Activated T-helper 17 cell treated with anti-CD3 and anti-CD28 coated beads, Interleukin-2, amount 50 U/mL, for 72 hours (primary cell): ENCODE measurements around the gene HOXD4. TPM values are rescaled to one million over a fixed set of nuclear protein-coding genes. Genes with fewer than 3 reads are reported as not detected.

Experiments
- ATAC-seq: fragments of 150-1000 bp; cut with Tn5 transposase; replicated peaks from 2 replicates; pipeline ENCODE4 v1.10.0; 2021; ENCODE audit warnings: mild to moderate bottlenecking, moderate library complexity
- H3K27ac Mint-ChIP-seq: one replicate; pipeline ENCODE4 v1.8.0; 2022; ENCODE audit warnings: mixed read lengths
- H3K27me3 Mint-ChIP-seq: one replicate; pipeline ENCODE4 v1.8.0; 2022; ENCODE audit warnings: mixed read lengths
- H3K36me3 Mint-ChIP-seq: one replicate; pipeline ENCODE4 v1.8.0; 2022; ENCODE audit warnings: low read depth, mild to moderate bottlenecking, mixed read lengths
- H3K4me1 Mint-ChIP-seq: one replicate; pipeline ENCODE4 v1.8.0; 2022; ENCODE audit warnings: mixed read lengths
- H3K4me3 Mint-ChIP-seq: one replicate; pipeline ENCODE4 v1.8.0; 2022; ENCODE audit warnings: mild to moderate bottlenecking, mixed read lengths
- H3K9me3 Mint-ChIP-seq: one replicate; pipeline ENCODE4 v1.8.0; 2022; ENCODE audit warnings: mixed read lengths
- total RNA-seq, 2 donors: library from RNA; stranded (reverse); gene quantifications; one replicate each; pipeline ENCODE4 v1.2.3, GENCODE V29; 2022

Gene HOXD4
- total RNA-seq, 2 donors from 2014 or later = not detected

GRCh38 chr2:176139661-176140512 lies 11.5 kb upstream of the HOXD4 start:
- H3K27ac Mint-ChIP-seq = no peak overlapping the region
- peaks cover 76% of the 10 kb centered on the region for H3K27me3 Mint-ChIP-seq
- H3K4me3 Mint-ChIP-seq = no peak overlapping the region
- no peak for ATAC-seq
- H3K36me3 Mint-ChIP-seq = peaks cover 19% of the 10 kb centered on the region
- peaks cover 4% of the 10 kb centered on the region for H3K9me3 Mint-ChIP-seq
- H3K4me1 Mint-ChIP-seq = no peaks in the 10 kb centered on the region

GRCh38 chr2:176140513-176141317 lies 10.6 kb upstream of the HOXD4 start:
- peaks cover 74% of the 10 kb centered on the region for H3K27me3 Mint-ChIP-seq
- H3K9me3 Mint-ChIP-seq = peaks cover 4% of the 10 kb centered on the region
- H3K4me1 Mint-ChIP-seq = no peaks in the 10 kb centered on the region
- peak overlapping the region; percentile 8 for H3K4me3 Mint-ChIP-seq
- peaks cover 15% of the 10 kb centered on the region for H3K36me3 Mint-ChIP-seq
- H3K27ac Mint-ChIP-seq = no peak overlapping the region
- peak; percentile 76 for ATAC-seq

- no peaks in the 10 kb centered on the region for H3K4me1 Mint-ChIP-seq
- no peak overlapping the region for H3K4me3 Mint-ChIP-seq
- peaks cover 80% of the 10 kb centered on the region for H3K27me3 Mint-ChIP-seq
- peaks cover 4% of the 10 kb centered on the region for H3K9me3 Mint-ChIP-seq
- H3K27ac Mint-ChIP-seq = no peak overlapping the region
- ATAC-seq = no peak
- H3K36me3 Mint-ChIP-seq = peaks cover 13% of the 10 kb centered on the region
Measured at GRCh38 chr2:176142281-176142680, 9.1 kb upstream of the HOXD4 start.

- no peaks in the 10 kb centered on the region for H3K9me3 Mint-ChIP-seq
- no peaks in the 10 kb centered on the region for H3K4me1 Mint-ChIP-seq
- H3K27ac Mint-ChIP-seq = no peak overlapping the region
- no peak for ATAC-seq
- peaks cover 3% of the 10 kb centered on the region for H3K36me3 Mint-ChIP-seq
- peaks cover 78% of the 10 kb centered on the region for H3K27me3 Mint-ChIP-seq
- no peak overlapping the region for H3K4me3 Mint-ChIP-seq
Measured at GRCh38 chr2:176145085-176145969, 6.0 kb upstream of the HOXD4 start.

- no peak overlapping the region for H3K4me3 Mint-ChIP-seq
- no peaks in the 10 kb centered on the region for H3K4me1 Mint-ChIP-seq
- no peak for ATAC-seq
- H3K27ac Mint-ChIP-seq = no peak overlapping the region
- H3K36me3 Mint-ChIP-seq = peaks cover 4% of the 10 kb centered on the region
- H3K9me3 Mint-ChIP-seq = no peaks in the 10 kb centered on the region
- peaks cover 81% of the 10 kb centered on the region for H3K27me3 Mint-ChIP-seq
Measured at GRCh38 chr2:176146101-176146500, 5.2 kb upstream of the HOXD4 start.

GRCh38 chr2:176146645-176147044 lies 4.7 kb upstream of the HOXD4 start:
- peaks cover 80% of the 10 kb centered on the region for H3K27me3 Mint-ChIP-seq
- H3K27ac Mint-ChIP-seq = no peak overlapping the region
- ATAC-seq = no peak
- no peaks in the 10 kb centered on the region for H3K9me3 Mint-ChIP-seq
- H3K36me3 Mint-ChIP-seq = peaks cover 4% of the 10 kb centered on the region
- H3K4me1 Mint-ChIP-seq = no peaks in the 10 kb centered on the region
- H3K4me3 Mint-ChIP-seq = no peak overlapping the region

GRCh38 chr2:176147210-176147799 lies 4.0 kb upstream of the HOXD4 start:
- peaks cover 4% of the 10 kb centered on the region for H3K36me3 Mint-ChIP-seq
- H3K4me1 Mint-ChIP-seq = no peaks in the 10 kb centered on the region
- ATAC-seq = no peak
- H3K27ac Mint-ChIP-seq = no peak overlapping the region
- no peaks in the 10 kb centered on the region for H3K9me3 Mint-ChIP-seq
- H3K27me3 Mint-ChIP-seq = peaks cover 73% of the 10 kb centered on the region
- no peak overlapping the region for H3K4me3 Mint-ChIP-seq

- no peak for ATAC-seq
- no peaks in the 10 kb centered on the region for H3K9me3 Mint-ChIP-seq
- peaks cover 4% of the 10 kb centered on the region for H3K36me3 Mint-ChIP-seq
- H3K4me3 Mint-ChIP-seq = no peak overlapping the region
- no peak overlapping the region for H3K27ac Mint-ChIP-seq
- no peaks in the 10 kb centered on the region for H3K4me1 Mint-ChIP-seq
- peaks cover 71% of the 10 kb centered on the region for H3K27me3 Mint-ChIP-seq
Measured at GRCh38 chr2:176147800-176148496, 3.4 kb upstream of the HOXD4 start.

- Mint-ChIP-seq H3K9me3 (no peaks in the 10 kb centered on the region), H3K4me1 (no peaks in the 10 kb centered on the region), H3K36me3 (peaks cover 4% of the 10 kb centered on the region), H3K27ac (no peak overlapping the region), H3K27me3 (peaks cover 65% of the 10 kb centered on the region), H3K4me3 (no peak overlapping the region)
- ATAC-seq = no peak
Measured at GRCh38 chr2:176148751-176149421, 2.5 kb upstream of the HOXD4 start.

- Mint-ChIP-seq H3K27me3 (peaks cover 68% of the 10 kb centered on the region), H3K27ac (no peak overlapping the region), H3K9me3 (no peaks in the 10 kb centered on the region), H3K36me3 (peaks cover 4% of the 10 kb centered on the region), H3K4me1 (no peaks in the 10 kb centered on the region), H3K4me3 (no peak overlapping the region)
- ATAC-seq = no peak
Measured at GRCh38 chr2:176149481-176149938, 1.8 kb upstream of the HOXD4 start.

- Mint-ChIP-seq H3K4me3 (no peak overlapping the region), H3K27ac (no peak overlapping the region), H3K9me3 (no peaks in the 10 kb centered on the region), H3K36me3 (peaks cover 4% of the 10 kb centered on the region), H3K4me1 (no peaks in the 10 kb centered on the region), H3K27me3 (peaks cover 69% of the 10 kb centered on the region)
- no peak for ATAC-seq
Measured at GRCh38 chr2:176149939-176150583, 1.3 kb upstream of the HOXD4 start.

GRCh38 chr2:176150584-176151441 lies 537 bp upstream of the HOXD4 start:
- H3K36me3 Mint-ChIP-seq = peaks cover 4% of the 10 kb centered on the region

More at GRCh38 chr2:176150584-176151441, 537 bp upstream of the HOXD4 start:
- Mint-ChIP-seq H3K4me3 (no peak overlapping the region), H3K27me3 (peaks cover 70% of the 10 kb centered on the region), H3K27ac (no peak overlapping the region), H3K4me1 (no peaks in the 10 kb centered on the region), H3K9me3 (no peaks in the 10 kb centered on the region)
- no peak for ATAC-seq
